ENCODE measurements around the gene MRPL52. TPM values are rescaled to one million over a fixed set of nuclear protein-coding genes. Genes with fewer than 3 reads are reported as not detected.

MRPL52 gene
- total RNA-seq, 1 experiment from 2014 or later, result 134 TPM

- H3K9me3 ChIP-seq (ENCODE audit: control insufficient read depth in 1 of 2, insufficient read depth in 1 of 2, low read depth in 1 of 2, low read length in 2 of 2), result no peaks in the 10 kb centered on the region
- ATAC-seq (no peak), DNase-seq (ENCODE audit: low read depth, low spot score) (no peak)
- H3K9ac ChIP-seq (ENCODE audit: low read length), result no peak overlapping the region
- CTCF ChIA-PET, result no interaction called here
- H3K4me1 ChIP-seq (ENCODE audit: control insufficient read depth in 1 of 2, insufficient read depth in 2 of 2, low read length in 2 of 2), result peaks cover 0 to 3% of the 10 kb centered on the region in 2 experiments; a peak in 2 of 4 replicates
- POLR2A ChIA-PET, result no interaction called here
- H3K9me2 ChIP-seq (ENCODE audit: insufficient read depth), result no peaks in the 10 kb centered on the region
- H3K27me3 ChIP-seq (ENCODE audit: insufficient read depth, low read length), result no peaks in the 10 kb centered on the region
- no peak overlapping the region for H3K4me3 ChIP-seq (replicated peaks in 1 of 2; ENCODE audit: low read depth in 1 of 2, low read length in 2 of 2)
- intact Hi-C loops (cut with micrococcal nuclease), result no loop called here
- H3K36me3 ChIP-seq (ENCODE audit: control insufficient read depth in 1 of 2, insufficient read depth in 2 of 2, low read length in 2 of 2), result no peaks in the 10 kb centered on the region
- no peak overlapping the region for H3K4me2 ChIP-seq (ENCODE audit: low read length)
- no peaks in the 10 kb centered on the region for H3K79me2 ChIP-seq (ENCODE audit: insufficient read depth, low read length)
- no peak overlapping the region for H2AFZ ChIP-seq (ENCODE audit: low read depth, low read length, poor library complexity, severe bottlenecking)
- no TSS peak for BruUV-seq (replicated peaks)
- RAD21 ChIA-PET (ENCODE audit: low non-redundant PET in 1 of 2, low total read pairs in 2 of 2, uncharacterized antibody in 2 of 2, unreplicated experiment in 2 of 2), result no interaction called here
- no peaks in the 10 kb centered on the region for H4K20me1 ChIP-seq (ENCODE audit: insufficient read depth)
- no peak overlapping the region for H3K27ac ChIP-seq (ENCODE audit: low read depth, low read length)
- no peak for TF ChIP-seq ZFX (IDR thresholded peaks at IDR 0.05)
- TF ChIP-seq SRF (IDR thresholded peaks at IDR 0.05; ENCODE audit: low read depth), result no peak
- no peak for TF ChIP-seq RAD21 (IDR thresholded peaks at IDR 0.05; ENCODE audit: low read depth)
- no peak for TF ChIP-seq FOSL1 (IDR thresholded peaks at IDR 0.05; ENCODE audit: low read depth)
- TF ChIP-seq MAX (IDR thresholded peaks at IDR 0.05), result no peak
- TF ChIP-seq POLR2A (IDR thresholded peaks at IDR 0.05; ENCODE audit: borderline replicate concordance, extremely low read depth, insufficient read depth, insufficient read length), result no peak
- no peak for TF ChIP-seq CEBPB (IDR thresholded peaks at IDR 0.05; ENCODE audit: low read depth)
- TF ChIP-seq SP1 (IDR thresholded peaks at IDR 0.05; ENCODE audit: low read depth), result no peak
- no peak for TF ChIP-seq EGR1 (IDR thresholded peaks at IDR 0.05; ENCODE audit: low read depth)
- TF ChIP-seq, protein P1, sequence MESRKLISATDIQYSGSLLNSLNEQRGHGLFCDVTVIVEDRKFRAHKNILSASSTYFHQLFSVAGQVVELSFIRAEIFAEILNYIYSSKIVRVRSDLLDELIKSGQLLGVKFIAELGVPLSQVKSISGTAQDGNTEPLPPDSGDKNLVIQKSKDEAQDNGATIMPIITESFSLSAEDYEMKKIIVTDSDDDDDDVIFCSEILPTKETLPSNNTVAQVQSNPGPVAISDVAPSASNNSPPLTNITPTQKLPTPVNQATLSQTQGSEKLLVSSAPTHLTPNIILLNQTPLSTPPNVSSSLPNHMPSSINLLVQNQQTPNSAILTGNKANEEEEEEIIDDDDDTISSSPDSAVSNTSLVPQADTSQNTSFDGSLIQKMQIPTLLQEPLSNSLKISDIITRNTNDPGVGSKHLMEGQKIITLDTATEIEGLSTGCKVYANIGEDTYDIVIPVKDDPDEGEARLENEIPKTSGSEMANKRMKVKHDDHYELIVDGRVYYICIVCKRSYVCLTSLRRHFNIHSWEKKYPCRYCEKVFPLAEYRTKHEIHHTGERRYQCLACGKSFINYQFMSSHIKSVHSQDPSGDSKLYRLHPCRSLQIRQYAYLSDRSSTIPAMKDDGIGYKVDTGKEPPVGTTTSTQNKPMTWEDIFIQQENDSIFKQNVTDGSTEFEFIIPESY (IDR thresholded peaks at IDR 0.05; ENCODE audit: extremely low read depth, insufficient replicate concordance, low read length), result no peak
- TF ChIP-seq JUND (IDR thresholded peaks at IDR 0.05), result no peak
- no peak for TF ChIP-seq REST (IDR thresholded peaks at IDR 0.05; ENCODE audit: low read depth)
- TF ChIP-seq EZH2phosphoT487 (IDR thresholded peaks at IDR 0.05; ENCODE audit: borderline replicate concordance), result no peak
- TF ChIP-seq EZH2 (IDR thresholded peaks at IDR 0.05), result no peak
Observed at GRCh38 chr14:22780941-22781300, 48.8 kb upstream of the MRPL52 start.
